B cell (primary cell): Measurements from ENCODE around the gene ASB4. TPM values are rescaled to one million over a fixed set of nuclear protein-coding genes. Genes with fewer than 3 reads are reported as not detected.

Source experiments
- ATAC-seq: fragments of 200-7000 bp; cut with Tn5 transposase; one replicate; pipeline ENCODE4 v1.10.0; 2021; ENCODE audit warnings: low read depth, mild to moderate bottlenecking, moderate number of reproducible peaks, moderate library complexity
- CTCF ChIA-PET: fragments of 350-600 bp; sonication (Branson Sonifier 250); formaldehyde crosslinking; loops from one replicate; lab custom pipeline; 2021; ENCODE audit warnings: antibody characterized with exemption, inconsistent platforms; lab: Charles Lee
- POLR2A ChIA-PET: fragments of 350-600 bp; sonication (Branson Sonifier 250); formaldehyde crosslinking; loops from one replicate; lab custom pipeline; 2021; ENCODE audit warnings: antibody characterized with exemption; lab: Charles Lee
- DNase-seq: peaks from one replicate; pipeline ENCODE4 v3.0.0; 2013
- H2AFZ ChIP-seq: 2 replicates; pipeline ENCODE4 v1.6.1; 2012; ENCODE audit warnings: mild to moderate bottlenecking, low read depth, low read length; ENCODE audit not compliant: insufficient read depth, poor library complexity, severe bottlenecking
- H3K27ac ChIP-seq, 2 donors: 1 replicate in 1 of 2; 2 replicates in 1 of 2; pipeline ENCODE4 v1.5.1; 2012 to 2013; ENCODE audit warnings: low read length in 2 of 2, mild to moderate bottlenecking in 2 of 2, moderate library complexity in 1 of 2
- H3K27me3 ChIP-seq, 4 experiments: fragments of 200-600 bp in 1 of 4; sonication (generic) in 1 of 4; replicated peaks in 1 of 4; 1 replicate in 2 of 4; 2 replicates in 2 of 4; pipeline versions ENCODE4 v1.6.1 to v1.7.0; 2013 to 2016; ENCODE audit warnings: low read length in 3 of 4, mild to moderate bottlenecking in 2 of 4, mixed read lengths in 1 of 4, moderate library complexity in 1 of 4; ENCODE audit not compliant: insufficient read depth in 4 of 4, control insufficient read depth in 3 of 4; ENCODE audit errors: control extremely low read depth in 1 of 4
- H3K36me3 ChIP-seq, 2 experiments: replicated peaks in 1 of 2; 1 replicate in 1 of 2; 2 replicates in 1 of 2; pipeline versions ENCODE4 v1.6.1 to v1.7.1; 2013; ENCODE audit warnings: low read length in 1 of 2; ENCODE audit not compliant: insufficient read depth in 2 of 2, control insufficient read depth in 1 of 2; ENCODE audit errors: control extremely low read depth in 1 of 2, extremely low read depth in 1 of 2
- H3K4me1 ChIP-seq, 2 donors: fragments of 200-600 bp in 1 of 2; sonication (generic) in 1 of 2; 1 replicate in 1 of 2; 2 replicates in 1 of 2; pipeline versions ENCODE4 v1.5.1 to v1.6.1; 2013 to 2017; ENCODE audit warnings: low read length in 2 of 2; ENCODE audit not compliant: control insufficient read depth in 2 of 2, insufficient read depth in 2 of 2
- H3K4me2 ChIP-seq: replicated peaks from 2 replicates; pipeline ENCODE3; 2012; ENCODE audit warnings: mild to moderate bottlenecking, low read depth, low read length; ENCODE audit not compliant: poor library complexity, severe bottlenecking
- H3K4me3 ChIP-seq, 5 experiments: fragments of 200-600 bp in 1 of 5; sonication (generic) in 1 of 5; 1 replicate in 3 of 5; 2 replicates in 2 of 5; pipeline versions ENCODE4 v1.5.1 to v1.7.0; 2011 to 2016; ENCODE audit warnings: low read length in 4 of 5, mild to moderate bottlenecking in 4 of 5, low read depth in 2 of 5, control low read depth in 1 of 5, moderate library complexity in 1 of 5; ENCODE audit not compliant: insufficient read depth in 1 of 5; ENCODE audit errors: control extremely low read depth in 1 of 5, extremely low read depth in 1 of 5
- H3K79me2 ChIP-seq: fragments of 200-600 bp; sonication (generic); one replicate; pipeline ENCODE4 v1.6.0; 2016; ENCODE audit warnings: low read length; ENCODE audit not compliant: control insufficient read depth, insufficient read depth
- H3K9ac ChIP-seq: fragments of 200-600 bp; sonication (generic); 2 replicates; pipeline ENCODE4 v1.6.1; 2017; ENCODE audit warnings: mild to moderate bottlenecking, low read length, moderate library complexity
- H3K9me3 ChIP-seq, 3 donors: one replicate each; pipeline versions ENCODE4 v1.6.1 to v1.7.1; 2013; ENCODE audit warnings: low read length in 2 of 3; ENCODE audit not compliant: control insufficient read depth in 2 of 3, insufficient read depth in 1 of 3; ENCODE audit errors: control extremely low read depth in 1 of 3
- H4K20me1 ChIP-seq: 2 replicates; pipeline ENCODE4 v1.6.0; 2012; ENCODE audit warnings: mild to moderate bottlenecking, low read length; ENCODE audit not compliant: insufficient read depth, control insufficient read depth, poor library complexity, severe bottlenecking
- H3K27ac Mint-ChIP-seq: one replicate; pipeline ENCODE4 v1.8.0; 2021; ENCODE audit warnings: mixed read lengths
- H3K27me3 Mint-ChIP-seq: one replicate; pipeline ENCODE4 v1.8.0; 2021; ENCODE audit warnings: mixed read lengths
- H3K4me1 Mint-ChIP-seq: one replicate; pipeline ENCODE4 v1.8.0; 2021; ENCODE audit warnings: mixed read lengths
- H3K4me3 Mint-ChIP-seq: one replicate; pipeline ENCODE4 v1.8.0; 2021; ENCODE audit warnings: mixed read lengths
- H3K9me3 Mint-ChIP-seq: one replicate; pipeline ENCODE4 v1.8.0; 2022; ENCODE audit warnings: mixed read lengths; ENCODE audit not compliant: insufficient read depth
- EZH2 ChIP-seq: IDR thresholded peaks from 2 replicates; pipeline ENCODE4 v1.6.1; 2012; ENCODE audit warnings: borderline replicate concordance, low read depth, mild to moderate bottlenecking, moderate library complexity, low read length; ENCODE audit not compliant: insufficient read depth, poor library complexity, severe bottlenecking
- WGBS: methylation state at CpG from one replicate; pipeline ENCODE4 v1.1.5; 2013; ENCODE audit warnings: missing lambda C conversion rate; ENCODE audit not compliant: insufficient coverage; 5-methylcytosine and 5-hydroxymethylcytosine counted together
- intact Hi-C: fragments of 100-400 bp; cut with micrococcal nuclease; formaldehyde crosslinking; loops from one replicate; pipeline ENCODE4 v1.10.0; 2022
- polyA plus RNA-seq: library from polyadenylated mRNA; depleted of rRNA; stranded (reverse); fragments of >200 nt; gene quantifications from 2 replicates; pipeline ENCODE4 v1.2.3, GENCODE V29; 2012
- total RNA-seq, 2 donors: library from RNA; stranded (reverse); fragments of 120-200 nt in 1 of 2; gene quantifications; 1 replicate in 1 of 2; 2 replicates in 1 of 2; pipeline versions ENCODE4 v1.2.3 to v1.2.4, GENCODE V29; 2013 to 2022
- TF ChIP-seq, protein P1 (sequence below): fragments of 200-600 bp; IDR thresholded peaks from one replicate; pipeline ENCODE4 v1.8.0; 2022; ENCODE audit warnings: antibody characterized with exemption, mild to moderate bottlenecking

Gene ASB4
- total and polyA plus RNA-seq, 2 donors (not counting 1 experiment from before 2014, with no cell fraction given): not detected

DNA sequence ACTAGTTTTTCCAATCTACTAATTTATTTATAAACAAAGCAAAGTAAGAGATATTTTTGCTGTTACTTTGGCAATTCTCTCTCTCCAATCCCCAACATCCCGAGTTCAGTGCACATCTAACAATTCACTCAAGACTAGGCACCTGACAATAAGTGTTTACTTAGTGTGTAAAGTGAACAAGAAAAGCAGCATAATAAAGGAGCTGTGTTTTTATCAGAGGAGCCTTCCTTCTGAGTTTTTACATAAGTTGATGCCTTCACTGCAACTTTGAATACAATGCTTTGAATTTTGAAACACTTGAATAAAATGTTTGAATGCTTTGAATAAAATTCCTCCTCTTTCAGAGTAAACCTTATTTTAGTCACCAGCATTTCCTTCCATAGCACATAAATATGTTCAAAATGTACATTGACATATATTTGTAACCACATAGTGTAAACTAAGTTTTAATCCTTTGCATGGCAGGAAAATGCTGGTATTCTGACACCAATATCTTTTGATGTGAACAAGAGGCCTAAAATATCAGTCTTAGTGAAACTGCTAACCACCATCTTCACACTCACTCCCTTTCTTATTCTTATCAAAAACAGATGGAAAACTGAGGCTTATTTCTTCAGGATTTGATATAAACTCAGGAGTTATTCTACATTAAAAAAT is 99.2 kb downstream of the ASB4 start:
- intact Hi-C loops: no loop called here

GRCh38 chr7:95585426-95585789 is 99.7 kb downstream of the ASB4 start:
- CTCF ChIA-PET: no interaction called here
- intact Hi-C loops: no loop called here
- POLR2A ChIA-PET: no interaction called here
- Histone ChIP-seq H3K27ac (no peak overlapping the region), H3K4me3 (no peak overlapping the region), H3K4me1 (no peaks in the 10 kb centered on the region), H2AFZ (no peak overlapping the region), H3K36me3 (no peaks in the 10 kb centered on the region), H3K9ac (no peak overlapping the region), H3K79me2 (no peaks in the 10 kb centered on the region), H4K20me1 (no peaks in the 10 kb centered on the region), H3K27me3 (no peaks in the 10 kb centered on the region), H3K9me3 (no peaks in the 10 kb centered on the region), H3K4me2 (no peak overlapping the region)
- Mint-ChIP-seq H3K9me3 (no peaks in the 10 kb centered on the region), H3K4me1 (peaks cover 7% of the 10 kb centered on the region), H3K27ac (no peak overlapping the region), H3K27me3 (no peaks in the 10 kb centered on the region), H3K4me3 (no peak overlapping the region)
- DNase-seq (no peak), ATAC-seq (no peak)
- no peak for TF ChIP-seq EZH2
- TF ChIP-seq, protein P1, sequence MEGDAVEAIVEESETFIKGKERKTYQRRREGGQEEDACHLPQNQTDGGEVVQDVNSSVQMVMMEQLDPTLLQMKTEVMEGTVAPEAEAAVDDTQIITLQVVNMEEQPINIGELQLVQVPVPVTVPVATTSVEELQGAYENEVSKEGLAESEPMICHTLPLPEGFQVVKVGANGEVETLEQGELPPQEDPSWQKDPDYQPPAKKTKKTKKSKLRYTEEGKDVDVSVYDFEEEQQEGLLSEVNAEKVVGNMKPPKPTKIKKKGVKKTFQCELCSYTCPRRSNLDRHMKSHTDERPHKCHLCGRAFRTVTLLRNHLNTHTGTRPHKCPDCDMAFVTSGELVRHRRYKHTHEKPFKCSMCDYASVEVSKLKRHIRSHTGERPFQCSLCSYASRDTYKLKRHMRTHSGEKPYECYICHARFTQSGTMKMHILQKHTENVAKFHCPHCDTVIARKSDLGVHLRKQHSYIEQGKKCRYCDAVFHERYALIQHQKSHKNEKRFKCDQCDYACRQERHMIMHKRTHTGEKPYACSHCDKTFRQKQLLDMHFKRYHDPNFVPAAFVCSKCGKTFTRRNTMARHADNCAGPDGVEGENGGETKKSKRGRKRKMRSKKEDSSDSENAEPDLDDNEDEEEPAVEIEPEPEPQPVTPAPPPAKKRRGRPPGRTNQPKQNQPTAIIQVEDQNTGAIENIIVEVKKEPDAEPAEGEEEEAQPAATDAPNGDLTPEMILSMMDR: no peak
- WGBS: 79% methylated on average over 3 of the region's 3 CpGs

More for the DNA sequence above, 99.2 kb downstream of the ASB4 start:
- POLR2A ChIA-PET: no interaction called here
- DNase-seq (no peak), ATAC-seq (no peak)
- H3K27ac Mint-ChIP-seq: no peak overlapping the region
- TF ChIP-seq, protein P1: no peak
- no peak for TF ChIP-seq EZH2
- Histone ChIP-seq H4K20me1 (no peaks in the 10 kb centered on the region), H3K9ac (no peak overlapping the region), H3K27ac (no peak overlapping the region), H3K4me1 (no peaks in the 10 kb centered on the region), H2AFZ (no peak overlapping the region), H3K79me2 (no peaks in the 10 kb centered on the region), H3K36me3 (no peaks in the 10 kb centered on the region), H3K4me2 (no peak overlapping the region), H3K4me3 (no peak overlapping the region), H3K27me3 (no peaks in the 10 kb centered on the region), H3K9me3 (no peaks in the 10 kb centered on the region)
- no peaks in the 10 kb centered on the region for H3K9me3 Mint-ChIP-seq
- CTCF ChIA-PET: no interaction called here
- WGBS: no CpG with 5 or more reads among the region's 1 CpG
- H3K4me3 Mint-ChIP-seq: no peak overlapping the region
- H3K4me1 Mint-ChIP-seq: peaks cover 7% of the 10 kb centered on the region
- H3K27me3 Mint-ChIP-seq: no peaks in the 10 kb centered on the region
